Ishikawa (cell line): ENCODE data around the gene GDAP2.

ENCODE experiments used
- CREB1 ChIP-seq: IDR thresholded peaks from 2 replicates; pipeline ENCODE4 v1.6.1; 2012; ENCODE audit warnings: low read depth
- EP300 ChIP-seq: IDR thresholded peaks from 2 replicates; pipeline ENCODE4 v1.6.1; 2012; ENCODE audit warnings: borderline replicate concordance
- FOXM1 ChIP-seq: IDR thresholded peaks from 2 replicates; pipeline ENCODE4 v1.6.1; 2012; ENCODE audit warnings: low read depth, borderline replicate concordance
- NFIC ChIP-seq: IDR thresholded peaks from 2 replicates; pipeline ENCODE4 v1.6.1; 2012
- RAD21 ChIP-seq: IDR thresholded peaks from 2 replicates; pipeline ENCODE4 v1.6.1; 2012; ENCODE audit warnings: low read depth
- REST ChIP-seq: IDR thresholded peaks from 2 replicates; pipeline ENCODE4 v1.6.1; 2012; ENCODE audit warnings: low read depth, mild to moderate bottlenecking
- TCF12 ChIP-seq: IDR thresholded peaks from 2 replicates; pipeline ENCODE4 v1.6.1; 2012; ENCODE audit warnings: low read depth
- YY1 ChIP-seq: IDR thresholded peaks from 2 replicates; pipeline ENCODE4 v1.6.1; 2012; ENCODE audit warnings: low read depth
- ZBTB7A ChIP-seq: IDR thresholded peaks from 2 replicates; pipeline ENCODE4 v1.6.1; 2012; ENCODE audit warnings: low read depth

GRCh38 chr1:117883616-117884015 is 45.8 kb downstream of the GDAP2 start:
- TF ChIP-seq RAD21 (no peak), REST (no peak), EP300 (no peak), FOXM1 (no peak), ZBTB7A (no peak), NFIC (no peak), TCF12 (no peak), CREB1 (no peak), YY1 (no peak)
